ENCODE results near the gene SMC1B.

DNA sequence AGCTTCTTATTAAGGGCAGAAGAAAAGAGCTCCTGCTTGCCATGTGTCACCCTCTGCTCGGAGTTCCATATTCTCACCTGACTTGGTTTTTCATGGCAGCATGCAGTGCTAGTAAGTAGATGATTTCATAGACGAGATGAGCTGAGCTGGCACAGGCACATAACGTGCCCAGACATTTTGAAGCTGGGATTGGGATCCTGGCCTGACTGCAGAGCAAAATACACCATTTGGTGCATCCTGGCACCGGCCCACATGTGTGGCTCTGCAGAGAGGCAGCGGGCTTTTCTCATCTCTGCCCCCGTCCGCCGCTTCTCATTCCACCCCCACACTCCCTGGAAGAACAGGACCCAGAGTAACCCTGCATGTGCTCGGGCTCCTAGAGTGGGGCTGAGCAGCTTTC, 78.9 kb downstream of the SMC1B start:
- TF ChIP-seq CTCF (IDR thresholded peaks at IDR 0.05) (no peak), EP300 (IDR thresholded peaks at IDR 0.05; ENCODE audit: low read depth) (no peak), POLR2A (IDR thresholded peaks at IDR 0.05) (no peak), POLR2AphosphoS5 (IDR thresholded peaks at IDR 0.05) (no peak)

Measured in transverse colon (tissue), 4 donors.